Skeletal muscle cell (primary cell): ENCODE data around the gene GH1.
"Not testable (repeated sequence)": the region's sequence is repeated elsewhere in the genome, so short reads cannot be mapped to it uniquely, and the experiment has no call there.

Experiments
- DNase-seq: peaks from one replicate; pipeline ENCODE4 v3.0.0-alpha.2; 2010; ENCODE audit warnings: low read depth
- H3K4me3 ChIP-seq: 2 replicates; pipeline ENCODE4 v1.5.1; 2011; ENCODE audit warnings: low read depth, mild to moderate bottlenecking, control low read depth, low read length, moderate library complexity

GH1 gene

DNA sequence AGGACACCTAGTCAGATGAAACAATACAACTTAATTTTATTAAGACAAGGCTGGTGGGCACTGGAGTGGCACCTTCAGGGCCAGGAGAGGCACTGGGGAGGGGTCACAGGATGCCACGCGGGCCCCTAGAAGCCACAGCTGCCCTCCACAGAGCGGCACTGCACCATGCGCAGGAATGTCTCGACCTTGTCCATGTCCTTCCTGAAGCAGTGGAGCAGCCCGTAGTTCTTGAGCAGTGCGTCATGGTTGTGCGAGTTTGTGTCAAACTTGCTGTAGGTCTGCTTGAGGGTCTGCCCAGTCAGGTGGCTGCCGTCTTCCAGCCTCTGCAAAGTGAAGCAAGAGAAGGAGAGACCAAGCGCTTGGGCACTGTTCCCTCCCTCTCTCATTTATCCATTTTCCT, 9.1 kb downstream of the GH1 start:
- H3K4me3 ChIP-seq, DNase-seq: not testable (repeated sequence)

DNA sequence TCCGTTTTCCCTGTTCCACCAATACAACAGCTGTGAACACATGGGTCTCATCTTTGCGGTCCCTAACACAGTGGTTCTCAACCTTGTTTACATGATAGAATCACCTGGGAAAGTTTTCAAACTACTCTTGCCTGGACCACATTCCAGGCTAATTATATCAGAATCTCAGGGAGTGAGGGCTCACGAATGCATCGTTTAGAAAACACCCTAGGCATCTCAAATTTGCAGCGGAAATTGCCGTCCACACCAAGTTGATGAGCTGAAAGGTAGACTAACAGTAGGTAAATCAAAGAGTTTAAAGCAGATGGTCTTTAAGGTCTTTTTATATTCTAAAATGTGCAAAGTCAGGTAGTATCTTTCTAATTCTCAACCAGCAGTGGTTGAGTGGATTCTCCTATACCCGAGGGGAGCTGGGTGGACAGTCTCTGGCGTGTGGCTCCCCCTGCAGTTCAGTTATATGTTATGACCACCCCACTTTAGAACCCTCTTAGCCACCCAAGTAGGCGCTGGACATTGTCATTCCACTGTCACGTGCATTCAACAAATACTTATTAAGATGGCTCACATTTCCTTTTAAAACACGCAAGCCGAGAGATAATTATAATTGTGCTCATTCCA, 11.4 kb downstream of the GH1 start:
- not testable (repeated sequence) for DNase-seq

DNA sequence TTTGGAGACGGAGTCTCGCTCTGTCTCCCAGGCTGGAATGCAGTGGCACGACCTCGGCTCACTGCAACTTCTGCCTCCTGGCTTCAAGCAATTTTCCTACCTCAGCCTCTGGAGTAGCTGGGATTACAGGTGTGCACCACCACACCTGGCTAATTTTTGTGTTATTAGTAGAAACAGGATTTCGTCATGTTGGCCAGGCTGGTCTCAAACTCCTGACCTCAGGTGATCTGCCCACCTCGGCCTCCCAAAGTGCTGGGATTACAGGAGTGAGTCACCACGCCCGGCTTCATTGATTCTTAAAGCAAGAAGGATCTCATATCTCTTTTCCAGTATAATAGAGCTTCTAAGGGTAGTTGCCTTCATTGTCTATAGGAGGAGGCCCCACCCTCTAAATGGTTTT, 13.8 kb downstream of the GH1 start:
- not testable (repeated sequence) for H3K4me3 ChIP-seq, DNase-seq

More for the DNA sequence above, 11.4 kb downstream of the GH1 start:
- not testable (repeated sequence) for H3K4me3 ChIP-seq

DNA sequence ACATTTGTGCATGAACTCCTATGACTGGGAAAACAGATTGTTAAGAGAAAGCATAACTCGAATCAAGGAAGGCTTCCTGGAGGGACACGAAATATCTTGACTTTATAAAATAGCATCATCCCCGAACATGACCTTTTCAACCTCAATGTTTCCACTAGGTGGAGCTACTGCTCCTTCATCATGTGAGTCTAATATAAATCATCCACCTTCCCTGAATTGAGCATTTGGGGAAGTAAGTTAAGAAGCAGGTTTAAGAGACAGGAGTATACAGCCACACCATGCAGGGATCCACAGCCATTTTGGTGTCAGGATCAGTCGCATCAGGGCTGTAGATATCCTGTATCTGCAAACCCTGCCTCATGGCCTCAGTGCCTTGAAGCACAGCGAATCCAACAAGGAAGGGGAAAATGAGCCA, 14.8 kb downstream of the GH1 start:
- not testable (repeated sequence) for DNase-seq, H3K4me3 ChIP-seq

DNA sequence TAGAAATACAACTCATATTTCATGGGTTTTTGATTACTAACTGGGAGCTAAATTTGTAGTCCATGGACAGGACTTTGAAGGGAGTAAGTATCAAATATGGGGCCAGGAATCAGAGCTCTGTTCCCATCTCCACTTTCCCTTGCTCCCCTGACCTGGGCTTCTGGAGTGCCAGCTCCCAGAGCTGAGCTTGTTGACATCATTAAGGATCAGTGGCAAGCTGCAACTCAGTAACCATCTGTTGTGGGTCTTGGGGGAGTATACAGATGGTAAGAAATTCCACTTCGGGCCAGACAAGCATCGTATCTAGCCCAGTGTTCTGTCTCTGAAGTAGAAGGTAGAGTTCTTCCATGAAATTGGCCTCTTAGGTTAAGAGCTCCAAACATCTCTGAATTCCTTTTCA, 16.7 kb downstream of the GH1 start:
- DNase-seq, H3K4me3 ChIP-seq: not testable (repeated sequence)

DNA sequence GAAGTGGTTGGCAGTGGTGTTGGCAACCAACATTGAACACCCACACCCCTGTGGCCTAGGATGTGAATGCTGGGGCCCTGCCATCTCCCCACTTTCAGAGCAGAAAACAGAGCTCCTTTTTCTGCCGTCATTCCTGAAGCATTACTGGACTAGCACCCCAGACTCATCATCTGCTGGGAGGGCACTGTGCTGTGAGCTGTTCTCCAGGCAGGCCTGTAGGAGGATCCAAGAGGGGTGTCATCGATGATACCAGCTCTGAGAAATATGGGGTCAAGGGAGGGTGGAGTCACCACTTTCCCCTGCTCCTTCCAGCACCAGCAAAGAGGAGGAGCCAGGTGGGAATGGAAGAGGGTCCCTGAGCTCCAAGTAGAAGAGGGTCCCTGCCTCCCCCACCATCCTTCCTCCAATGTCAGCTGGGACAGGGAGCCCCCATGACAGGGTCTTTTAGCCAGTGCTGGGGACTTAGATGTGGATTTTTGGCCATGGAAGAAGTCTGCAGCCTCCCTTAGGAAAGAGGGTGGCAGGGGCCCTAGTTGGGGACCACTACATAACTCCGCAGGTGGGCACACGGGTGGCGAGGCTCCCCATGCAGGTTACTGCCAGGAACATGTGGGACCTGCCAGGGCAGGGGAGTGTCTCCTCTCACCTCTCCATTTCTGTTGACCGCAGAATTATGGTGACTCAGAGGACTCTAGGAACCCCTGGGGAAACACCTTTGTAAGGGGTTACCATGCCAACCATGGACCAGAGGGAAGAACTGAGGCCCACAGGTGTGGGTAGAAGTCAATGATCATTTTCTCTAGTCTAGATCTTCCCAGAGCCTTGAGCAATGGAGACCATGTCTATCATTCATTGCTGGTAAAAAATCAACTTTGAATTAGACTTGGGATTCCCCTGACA, 19.5 kb downstream of the GH1 start:
- not testable (repeated sequence) for DNase-seq

DNA sequence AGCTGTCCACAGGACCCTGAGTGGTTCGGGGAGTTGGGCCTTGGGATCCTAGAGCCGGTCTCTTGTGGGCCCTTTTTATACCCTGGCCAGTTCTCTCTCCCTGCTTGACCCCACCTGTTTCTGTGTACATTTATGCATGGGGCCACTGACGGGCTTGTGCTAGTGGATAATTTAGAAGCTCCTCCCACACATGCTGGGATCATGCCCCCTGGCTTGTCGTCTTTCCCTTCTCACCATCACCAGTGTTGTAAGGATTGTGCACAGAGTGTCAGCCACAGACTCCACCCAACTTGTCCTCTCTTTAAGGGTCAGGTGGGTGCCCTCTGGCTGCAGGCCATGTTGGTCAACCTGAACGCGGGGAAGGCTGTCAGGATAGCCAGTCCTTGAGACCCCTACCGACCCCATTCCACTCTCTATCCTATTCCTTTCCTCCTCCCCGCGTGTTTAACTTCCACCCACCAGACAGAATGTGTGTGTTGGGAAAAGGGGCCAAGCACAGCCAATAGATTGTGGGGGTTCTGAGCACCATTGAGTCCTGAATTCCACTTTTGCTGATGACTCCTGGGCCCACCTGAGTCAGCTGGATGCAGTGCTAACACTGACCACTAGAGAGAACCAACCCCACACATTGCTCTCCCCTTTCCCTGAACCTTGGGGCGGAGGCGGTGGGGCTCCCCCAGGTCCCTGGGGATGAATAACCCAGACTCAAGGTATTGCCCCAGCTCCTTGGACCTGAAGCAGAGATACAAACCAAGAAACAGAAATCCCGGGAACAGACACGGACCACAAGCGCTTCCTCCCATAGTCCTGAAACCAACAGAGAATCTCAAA, 21.9 kb downstream of the GH1 start, which contains the start of gene CSH1:
TSS of gene CSH1 (minus strand) at position 51 of the 831 bp plus-strand sequence. CDS start 63 bp downstream, outside the sequence.
- H3K4me3 ChIP-seq, DNase-seq: not testable (repeated sequence)

More for the DNA sequence above, 19.5 kb downstream of the GH1 start:
- H3K4me3 ChIP-seq = not testable (repeated sequence)

DNA sequence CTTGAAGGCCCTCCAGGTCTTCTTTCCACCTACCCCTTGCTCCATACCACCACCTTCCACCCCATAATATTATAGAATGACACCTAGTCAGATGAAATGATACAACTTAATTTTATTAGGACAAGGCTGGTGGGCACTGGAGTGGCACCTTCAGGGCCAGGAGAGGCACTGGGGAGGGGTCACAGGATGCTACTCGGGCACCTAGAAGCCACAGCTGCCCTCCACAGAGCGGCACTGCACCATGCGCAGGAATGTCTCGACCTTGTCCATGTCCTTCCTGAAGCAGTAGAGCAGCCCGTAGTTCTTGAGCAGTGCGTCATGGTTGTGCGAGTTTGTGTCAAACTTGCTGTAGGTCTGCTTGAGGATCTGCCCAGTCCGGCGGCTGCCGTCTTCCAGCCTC, 23.8 kb downstream of the GH1 start:
- DNase-seq = not testable (repeated sequence)

DNA sequence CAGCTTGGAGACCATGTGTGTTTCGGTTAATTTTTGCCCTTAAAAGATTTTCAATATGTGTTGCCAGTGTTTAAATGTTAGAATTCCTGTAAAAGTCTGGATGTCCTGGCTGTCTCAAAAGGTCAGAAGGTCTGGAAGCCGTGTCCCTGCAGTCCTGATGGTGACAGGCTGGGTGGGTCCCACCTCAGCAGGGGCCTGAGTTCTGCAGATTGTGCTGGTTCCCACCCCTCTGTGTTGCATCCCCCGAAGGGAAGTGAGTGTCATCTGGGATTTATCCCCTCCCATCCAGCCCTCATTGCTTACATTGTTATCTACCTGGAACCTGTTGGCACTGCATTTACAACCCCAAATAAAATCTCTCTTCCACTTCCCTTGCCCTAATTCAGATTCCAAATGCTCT, 24.6 kb downstream of the GH1 start:
- not testable (repeated sequence) for DNase-seq, H3K4me3 ChIP-seq

More for the DNA sequence above, 23.8 kb downstream of the GH1 start:
- not testable (repeated sequence) for H3K4me3 ChIP-seq

DNA sequence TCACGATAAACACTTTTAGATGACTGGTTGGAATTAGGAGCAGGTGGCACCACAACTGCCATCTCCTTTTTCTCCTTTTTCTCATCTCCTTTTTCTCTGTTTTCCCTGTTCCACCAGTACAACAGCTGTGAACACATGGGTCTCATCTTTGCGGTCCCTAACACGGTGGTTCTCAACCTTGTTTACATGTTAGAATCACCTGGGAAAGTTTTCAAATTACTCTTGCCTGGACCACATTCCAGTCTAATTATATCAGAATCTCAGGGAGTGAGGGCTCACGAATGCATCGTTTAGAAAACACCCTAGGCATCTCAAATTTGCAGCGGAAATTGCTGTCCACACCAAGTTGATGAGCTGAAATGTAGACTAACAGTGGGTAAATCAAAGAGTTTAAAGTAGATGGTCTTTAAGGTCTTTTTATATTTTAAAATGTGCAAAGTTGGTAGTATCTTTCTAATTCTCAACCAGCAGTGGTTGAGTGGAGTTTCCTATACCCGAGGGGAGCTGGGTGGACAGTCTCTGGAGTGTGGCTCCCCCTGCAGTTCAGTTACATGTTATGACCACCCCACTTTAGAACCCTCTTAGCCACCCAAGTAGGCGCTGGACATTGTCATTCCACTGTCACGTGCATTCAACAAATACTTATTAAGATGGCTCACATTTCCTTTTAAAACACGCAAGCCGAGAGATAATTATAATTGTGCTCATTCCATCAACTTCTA, 26.2 kb downstream of the GH1 start:
- H3K4me3 ChIP-seq, DNase-seq: not testable (repeated sequence)

DNA sequence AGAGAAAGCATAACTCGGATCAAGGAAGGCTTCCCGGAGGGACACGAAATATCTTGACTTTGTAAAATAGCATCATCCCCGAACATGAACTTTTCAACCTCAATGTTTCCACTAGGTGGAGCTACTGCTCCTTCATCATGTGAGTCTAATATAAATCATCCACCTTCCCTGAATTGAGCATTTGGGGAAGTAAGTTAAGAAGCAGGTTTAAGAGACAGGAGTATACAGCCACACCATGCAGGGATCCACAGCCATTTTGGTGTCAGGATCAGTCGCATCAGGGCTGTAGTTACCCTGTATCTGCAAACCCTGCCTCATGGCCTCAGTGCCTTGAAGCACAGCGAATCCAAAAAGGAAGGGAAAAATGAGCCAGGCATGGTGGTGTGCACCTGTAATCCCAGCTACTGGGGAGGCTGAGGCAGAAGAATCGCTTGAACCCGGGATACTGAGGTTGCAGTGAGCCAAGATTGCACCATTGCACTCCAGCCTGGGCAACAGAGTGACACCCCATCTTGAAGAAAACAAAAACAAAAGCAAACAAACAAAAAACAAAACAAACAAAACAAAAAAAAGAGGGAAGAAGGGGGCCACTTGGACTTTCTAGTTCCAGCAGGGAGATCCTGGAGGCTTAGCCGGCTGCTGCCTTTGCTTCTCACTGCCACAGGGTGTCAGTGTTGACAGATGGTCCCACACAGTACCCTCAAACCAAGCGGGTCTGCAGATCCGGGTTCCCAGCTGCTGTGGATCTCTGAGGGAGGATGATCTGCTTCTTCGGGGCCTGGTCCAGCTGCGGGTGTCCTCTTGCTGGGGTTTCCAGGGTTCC, 29.4 kb downstream of the GH1 start:
- H3K4me3 ChIP-seq, DNase-seq: not testable (repeated sequence)

DNA sequence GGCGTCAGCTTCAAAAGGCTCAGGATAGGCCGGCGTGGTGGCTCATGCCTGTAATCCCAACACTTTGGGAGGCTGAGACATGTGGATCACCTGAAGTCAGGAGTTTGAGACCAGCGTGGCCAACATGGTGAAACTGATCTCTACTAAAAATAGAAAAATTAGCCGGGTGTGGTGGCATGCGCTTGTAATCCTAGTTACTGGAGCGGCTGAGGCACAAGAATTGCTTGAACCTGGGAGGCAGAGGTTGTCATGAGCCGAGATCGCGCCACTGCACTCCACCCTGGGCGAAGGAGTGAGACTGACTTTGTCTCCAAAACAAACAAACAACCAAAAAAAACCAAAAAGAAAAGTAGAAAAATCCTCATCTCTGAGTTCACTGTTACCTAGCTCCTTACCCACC, 33.5 kb downstream of the GH1 start:
- not testable (repeated sequence) for H3K4me3 ChIP-seq, DNase-seq

DNA sequence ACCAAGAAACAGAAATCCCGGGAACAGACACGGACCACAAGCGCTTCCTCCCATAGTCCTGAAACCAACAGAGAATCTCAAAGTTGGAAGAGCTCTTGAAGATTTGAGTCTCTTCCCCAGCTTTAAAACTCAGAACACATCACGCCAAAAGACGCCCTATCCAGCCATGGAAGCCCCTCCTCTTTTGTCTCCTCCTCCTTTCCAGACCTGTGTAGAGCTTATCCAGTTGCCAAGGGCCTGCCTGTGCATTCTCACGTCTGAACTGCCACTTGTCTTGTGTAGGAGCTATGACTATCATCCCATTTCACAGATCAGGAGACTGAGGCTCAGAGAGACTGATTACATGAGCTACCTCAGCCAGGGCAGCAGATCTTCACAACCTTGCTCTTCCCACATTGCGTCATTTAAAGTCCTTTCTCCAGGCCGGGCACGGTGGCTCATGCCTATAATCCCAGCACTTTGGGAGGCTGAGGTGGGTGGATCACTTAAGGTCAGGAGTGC, 36.0 kb downstream of the GH1 start:
- H3K4me3 ChIP-seq, DNase-seq: not testable (repeated sequence)

DNA sequence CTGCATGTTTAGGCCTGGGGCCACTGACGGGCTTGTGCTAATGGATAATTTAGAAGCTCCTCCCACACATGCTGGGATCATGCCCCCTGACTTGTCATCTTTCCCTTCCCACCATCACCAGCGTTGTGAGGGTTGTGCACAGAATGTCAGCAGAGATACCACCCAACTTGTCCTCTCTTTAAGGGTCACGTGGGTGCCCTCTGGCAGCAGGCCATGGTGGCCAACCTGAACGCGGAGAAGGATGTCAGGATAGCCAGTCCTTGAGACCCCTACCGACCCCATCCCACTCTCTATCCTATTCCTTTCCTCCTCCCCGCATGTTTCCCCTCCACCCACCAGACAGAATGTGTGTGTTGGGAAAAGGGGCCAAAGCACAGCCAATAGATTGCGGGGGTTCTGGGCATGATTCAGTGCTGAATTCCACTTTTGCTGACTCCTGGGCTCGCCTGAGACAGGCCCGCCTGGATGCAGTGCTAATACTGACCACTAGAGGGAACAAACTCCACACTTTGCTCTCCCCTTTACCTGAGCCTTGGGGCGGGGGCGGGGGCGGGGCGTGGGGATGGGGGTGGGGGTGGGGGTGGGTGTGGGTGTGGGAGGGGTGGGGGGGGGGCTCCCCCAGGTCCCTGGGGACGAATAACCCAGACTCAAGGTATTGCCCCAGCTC, 36.6 kb downstream of the GH1 start, which contains the start of gene GH2:
TSS of gene GH2 (minus strand) at position 10 of the 667 bp plus-strand sequence. CDS start 143 bp downstream, outside the sequence.
- no peak for DNase-seq
- no peak within 1 kb of the TSS for H3K4me3 ChIP-seq

DNA sequence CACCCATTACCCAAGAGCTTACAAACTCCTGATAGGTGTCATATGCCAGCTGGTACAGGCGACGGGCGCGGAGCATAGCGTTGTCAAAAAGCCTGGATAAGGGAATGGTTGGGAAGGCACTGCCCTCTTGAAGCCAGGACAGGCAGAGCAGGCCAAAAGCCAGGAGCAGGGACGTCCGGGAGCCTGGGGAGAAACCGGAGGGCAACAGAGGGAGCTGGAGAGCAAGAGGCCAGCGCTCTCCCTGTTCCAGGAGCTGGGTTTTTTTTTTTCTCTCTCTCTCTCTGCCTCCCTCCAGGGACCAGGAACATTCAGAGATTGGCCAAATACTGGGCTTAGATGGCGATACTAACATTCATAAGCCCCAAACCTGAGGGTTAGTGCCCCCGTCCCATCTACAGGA, 37.3 kb downstream of the GH1 start:
- DNase-seq, H3K4me3 ChIP-seq: not testable (repeated sequence)

DNA sequence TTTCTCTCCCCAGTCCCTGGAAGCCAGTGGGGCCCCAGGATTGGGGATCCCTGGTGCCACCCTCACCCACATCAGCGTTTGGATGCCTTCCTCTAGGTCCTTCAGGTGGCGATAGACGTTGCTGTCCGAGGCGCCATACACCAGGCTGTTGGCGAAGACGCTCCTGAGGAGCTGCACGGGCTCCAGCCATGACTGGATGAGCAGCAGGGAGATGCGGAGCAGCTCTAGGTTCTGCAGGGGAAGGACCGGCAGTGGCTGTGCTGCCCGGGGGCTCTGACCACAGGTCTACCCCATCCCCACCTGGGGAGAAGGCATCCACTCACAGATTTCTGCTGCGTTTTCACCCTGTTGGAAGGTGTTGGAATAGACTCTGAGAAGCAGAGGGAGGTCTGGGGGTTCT, 37.9 kb downstream of the GH1 start:
- no peak overlapping the region for H3K4me3 ChIP-seq
- DNase-seq = no peak

DNA sequence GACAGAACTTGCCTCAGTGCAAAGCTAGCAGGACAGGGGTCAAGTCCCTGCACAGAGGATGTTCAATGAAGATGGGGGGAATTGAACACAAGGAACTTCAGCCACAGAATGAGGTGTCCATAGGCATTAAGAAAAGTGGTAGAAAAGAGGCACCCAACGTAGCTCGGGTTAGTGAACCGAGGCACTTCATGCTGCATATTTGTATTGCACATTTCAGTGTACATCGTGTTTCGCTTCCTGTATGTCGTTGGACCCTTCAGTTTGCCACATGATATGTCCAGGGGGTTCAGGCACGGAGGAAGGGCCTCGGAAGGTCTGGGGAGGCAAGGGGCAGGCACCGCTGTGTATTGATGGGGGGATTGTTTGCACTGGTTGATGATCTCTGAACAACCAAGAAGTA, 40.2 kb downstream of the GH1 start:
- not testable (repeated sequence) for H3K4me3 ChIP-seq

More for the DNA sequence above, 40.2 kb downstream of the GH1 start:
- not testable (repeated sequence) for DNase-seq
